ENCODE results near the gene OLA1.

DNA sequence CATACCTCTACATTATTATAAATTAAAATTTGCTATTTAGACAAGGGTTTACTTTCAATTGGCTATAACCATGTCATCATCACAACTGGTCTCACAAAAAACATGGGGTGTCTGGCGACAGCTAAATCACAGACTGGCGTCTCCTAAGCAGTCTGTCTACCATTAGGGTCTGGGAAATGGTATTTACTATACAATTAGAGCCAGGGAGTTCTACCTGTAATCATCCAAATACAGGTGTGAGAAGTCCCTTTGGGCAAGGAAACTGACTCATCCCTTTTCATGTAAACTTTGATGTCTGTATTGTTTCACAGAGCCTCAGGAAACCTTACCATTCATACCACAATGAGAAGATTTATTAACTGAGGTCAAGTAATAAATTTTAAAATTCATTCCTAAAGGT, 126.7 kb downstream of the OLA1 start:
- TF ChIP-seq, protein P1, sequence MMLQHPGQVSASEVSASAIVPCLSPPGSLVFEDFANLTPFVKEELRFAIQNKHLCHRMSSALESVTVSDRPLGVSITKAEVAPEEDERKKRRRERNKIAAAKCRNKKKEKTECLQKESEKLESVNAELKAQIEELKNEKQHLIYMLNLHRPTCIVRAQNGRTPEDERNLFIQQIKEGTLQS (CRISPR knock-in tag; conservative IDR thresholded peaks at IDR 0.05) = no peak
- TF ChIP-seq, protein P2, sequence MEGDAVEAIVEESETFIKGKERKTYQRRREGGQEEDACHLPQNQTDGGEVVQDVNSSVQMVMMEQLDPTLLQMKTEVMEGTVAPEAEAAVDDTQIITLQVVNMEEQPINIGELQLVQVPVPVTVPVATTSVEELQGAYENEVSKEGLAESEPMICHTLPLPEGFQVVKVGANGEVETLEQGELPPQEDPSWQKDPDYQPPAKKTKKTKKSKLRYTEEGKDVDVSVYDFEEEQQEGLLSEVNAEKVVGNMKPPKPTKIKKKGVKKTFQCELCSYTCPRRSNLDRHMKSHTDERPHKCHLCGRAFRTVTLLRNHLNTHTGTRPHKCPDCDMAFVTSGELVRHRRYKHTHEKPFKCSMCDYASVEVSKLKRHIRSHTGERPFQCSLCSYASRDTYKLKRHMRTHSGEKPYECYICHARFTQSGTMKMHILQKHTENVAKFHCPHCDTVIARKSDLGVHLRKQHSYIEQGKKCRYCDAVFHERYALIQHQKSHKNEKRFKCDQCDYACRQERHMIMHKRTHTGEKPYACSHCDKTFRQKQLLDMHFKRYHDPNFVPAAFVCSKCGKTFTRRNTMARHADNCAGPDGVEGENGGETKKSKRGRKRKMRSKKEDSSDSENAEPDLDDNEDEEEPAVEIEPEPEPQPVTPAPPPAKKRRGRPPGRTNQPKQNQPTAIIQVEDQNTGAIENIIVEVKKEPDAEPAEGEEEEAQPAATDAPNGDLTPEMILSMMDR (IDR thresholded peaks at IDR 0.05) = no peak
- TF ChIP-seq NFATC4 (CRISPR knock-in tag; IDR thresholded peaks at IDR 0.05) (no peak), GABPB1 (CRISPR knock-in tag; IDR thresholded peaks at IDR 0.05) (no peak), SOX15 (CRISPR knock-in tag; IDR thresholded peaks at IDR 0.05) (no peak), NFE2L1 (CRISPR knock-in tag; IDR thresholded peaks at IDR 0.05) (no peak), CREM (CRISPR knock-in tag; IDR thresholded peaks at IDR 0.05) (no peak)
- TF ChIP-seq, protein P3, sequence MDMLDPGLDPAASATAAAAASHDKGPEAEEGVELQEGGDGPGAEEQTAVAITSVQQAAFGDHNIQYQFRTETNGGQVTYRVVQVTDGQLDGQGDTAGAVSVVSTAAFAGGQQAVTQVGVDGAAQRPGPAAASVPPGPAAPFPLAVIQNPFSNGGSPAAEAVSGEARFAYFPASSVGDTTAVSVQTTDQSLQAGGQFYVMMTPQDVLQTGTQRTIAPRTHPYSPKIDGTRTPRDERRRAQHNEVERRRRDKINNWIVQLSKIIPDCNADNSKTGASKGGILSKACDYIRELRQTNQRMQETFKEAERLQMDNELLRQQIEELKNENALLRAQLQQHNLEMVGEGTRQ (CRISPR knock-in tag; IDR thresholded peaks at IDR 0.05) = no peak
- TF ChIP-seq, protein P4, sequence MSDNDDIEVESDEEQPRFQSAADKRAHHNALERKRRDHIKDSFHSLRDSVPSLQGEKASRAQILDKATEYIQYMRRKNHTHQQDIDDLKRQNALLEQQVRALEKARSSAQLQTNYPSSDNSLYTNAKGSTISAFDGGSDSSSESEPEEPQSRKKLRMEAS (CRISPR knock-in tag; IDR thresholded peaks at IDR 0.05) = no peak

All from WTC11 (cell line).